AG10803 (cell line): Measurements from ENCODE around the gene EIF5.

Experiments used
- DNase-seq: peaks from one replicate; pipeline ENCODE4 v3.0.0; 2010; ENCODE audit warnings: low read depth
- H3K4me3 ChIP-seq: 2 replicates; pipeline ENCODE4 v1.5.1; 2011; ENCODE audit warnings: mild to moderate bottlenecking, low read length, control low read depth
- TF ChIP-seq, protein P1 (sequence below): conservative IDR thresholded peaks from 2 replicates; pipeline ENCODE4 v1.5.1; 2011; ENCODE audit warnings: mild to moderate bottlenecking, low read length, control low read depth, inconsistent platforms

Gene EIF5

DNA sequence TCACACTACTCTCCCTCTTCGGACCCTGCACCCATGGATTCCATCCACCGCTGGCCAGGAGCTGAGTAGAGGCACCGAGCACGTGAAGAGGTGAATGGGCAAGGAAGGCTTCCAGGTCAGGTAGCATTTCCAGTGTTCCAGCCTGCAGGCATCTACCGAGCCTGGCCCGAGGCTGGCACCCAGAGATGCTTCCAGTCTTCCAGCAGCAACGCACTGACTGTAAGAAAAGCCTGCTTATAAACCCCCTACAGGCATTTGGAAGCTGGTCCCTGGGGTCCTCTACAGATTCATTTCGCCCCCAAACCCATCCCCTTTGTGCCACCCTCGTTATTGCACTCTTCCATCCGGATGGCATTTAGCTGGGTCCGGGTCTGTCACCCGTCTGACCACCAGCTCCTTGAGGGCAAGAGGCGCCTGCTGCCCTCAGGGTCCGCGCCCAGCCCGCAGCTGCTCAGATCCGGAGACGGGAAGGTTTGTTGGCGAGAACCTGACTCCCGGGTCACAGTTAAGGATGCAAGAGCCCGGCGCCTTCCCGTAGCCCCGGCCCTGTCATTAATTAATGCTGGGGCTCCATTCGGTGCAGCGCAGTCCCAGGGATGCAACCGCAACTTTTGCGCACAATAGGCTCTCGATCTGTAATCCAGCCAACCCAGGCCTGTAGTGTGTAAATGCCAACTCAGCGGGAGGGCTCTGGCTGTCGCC is 50.6 kb downstream of the EIF5 start:
- peak overlapping the region; percentile 98 for H3K4me3 ChIP-seq
- TF ChIP-seq, protein P1, sequence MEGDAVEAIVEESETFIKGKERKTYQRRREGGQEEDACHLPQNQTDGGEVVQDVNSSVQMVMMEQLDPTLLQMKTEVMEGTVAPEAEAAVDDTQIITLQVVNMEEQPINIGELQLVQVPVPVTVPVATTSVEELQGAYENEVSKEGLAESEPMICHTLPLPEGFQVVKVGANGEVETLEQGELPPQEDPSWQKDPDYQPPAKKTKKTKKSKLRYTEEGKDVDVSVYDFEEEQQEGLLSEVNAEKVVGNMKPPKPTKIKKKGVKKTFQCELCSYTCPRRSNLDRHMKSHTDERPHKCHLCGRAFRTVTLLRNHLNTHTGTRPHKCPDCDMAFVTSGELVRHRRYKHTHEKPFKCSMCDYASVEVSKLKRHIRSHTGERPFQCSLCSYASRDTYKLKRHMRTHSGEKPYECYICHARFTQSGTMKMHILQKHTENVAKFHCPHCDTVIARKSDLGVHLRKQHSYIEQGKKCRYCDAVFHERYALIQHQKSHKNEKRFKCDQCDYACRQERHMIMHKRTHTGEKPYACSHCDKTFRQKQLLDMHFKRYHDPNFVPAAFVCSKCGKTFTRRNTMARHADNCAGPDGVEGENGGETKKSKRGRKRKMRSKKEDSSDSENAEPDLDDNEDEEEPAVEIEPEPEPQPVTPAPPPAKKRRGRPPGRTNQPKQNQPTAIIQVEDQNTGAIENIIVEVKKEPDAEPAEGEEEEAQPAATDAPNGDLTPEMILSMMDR = no peak
- DNase-seq = no peak

DNA sequence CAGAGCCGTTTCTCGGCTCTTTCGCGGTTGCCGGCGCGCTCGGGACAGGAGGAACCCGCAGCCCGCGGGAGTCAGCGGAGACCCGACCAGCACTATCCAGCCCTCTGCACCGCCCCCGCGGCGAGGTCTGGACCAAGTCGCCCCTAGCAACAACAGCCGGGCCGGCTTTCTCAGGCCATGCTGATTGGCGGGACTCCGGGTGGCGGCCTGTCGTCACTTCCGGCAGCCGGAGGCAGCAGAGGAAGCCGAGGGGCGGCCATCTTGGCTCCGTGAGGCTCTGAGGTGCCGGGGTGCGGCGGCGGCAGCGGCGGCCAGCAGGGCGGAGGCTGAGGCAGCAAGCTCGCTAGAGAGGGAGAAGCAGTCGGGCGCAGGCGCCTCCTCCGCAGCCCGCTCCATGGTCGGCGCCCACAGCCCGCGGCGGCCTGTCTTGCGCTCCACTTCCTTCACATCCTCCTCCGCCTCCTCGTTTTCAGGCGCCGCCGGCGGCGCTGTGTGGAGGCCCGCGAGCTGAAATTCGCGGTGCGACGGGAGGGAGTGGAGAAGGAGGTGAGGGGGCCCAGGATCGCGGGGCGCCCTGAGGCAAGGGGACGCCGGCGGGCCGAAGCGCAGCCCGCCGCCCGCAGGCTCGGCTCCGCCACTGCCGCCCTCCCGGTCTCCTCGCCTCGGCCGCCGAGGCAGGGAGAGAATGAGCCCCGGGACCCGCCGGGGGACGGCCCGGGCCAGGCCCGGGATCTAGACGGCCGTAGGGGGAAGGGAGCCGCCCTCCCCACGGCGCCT is 51.3 kb downstream of the EIF5 start, which contains the start of gene MARK3:
Gene MARK3, plus strand, starts transcription at position 264 of the 777 bp plus-strand sequence. CDS start 615 bp downstream, outside the sequence.
- TF ChIP-seq, protein P1 = no peak
- H3K4me3 ChIP-seq = peak within 1 kb of the TSS; percentile 98
- peak; percentile 95 for DNase-seq

DNA sequence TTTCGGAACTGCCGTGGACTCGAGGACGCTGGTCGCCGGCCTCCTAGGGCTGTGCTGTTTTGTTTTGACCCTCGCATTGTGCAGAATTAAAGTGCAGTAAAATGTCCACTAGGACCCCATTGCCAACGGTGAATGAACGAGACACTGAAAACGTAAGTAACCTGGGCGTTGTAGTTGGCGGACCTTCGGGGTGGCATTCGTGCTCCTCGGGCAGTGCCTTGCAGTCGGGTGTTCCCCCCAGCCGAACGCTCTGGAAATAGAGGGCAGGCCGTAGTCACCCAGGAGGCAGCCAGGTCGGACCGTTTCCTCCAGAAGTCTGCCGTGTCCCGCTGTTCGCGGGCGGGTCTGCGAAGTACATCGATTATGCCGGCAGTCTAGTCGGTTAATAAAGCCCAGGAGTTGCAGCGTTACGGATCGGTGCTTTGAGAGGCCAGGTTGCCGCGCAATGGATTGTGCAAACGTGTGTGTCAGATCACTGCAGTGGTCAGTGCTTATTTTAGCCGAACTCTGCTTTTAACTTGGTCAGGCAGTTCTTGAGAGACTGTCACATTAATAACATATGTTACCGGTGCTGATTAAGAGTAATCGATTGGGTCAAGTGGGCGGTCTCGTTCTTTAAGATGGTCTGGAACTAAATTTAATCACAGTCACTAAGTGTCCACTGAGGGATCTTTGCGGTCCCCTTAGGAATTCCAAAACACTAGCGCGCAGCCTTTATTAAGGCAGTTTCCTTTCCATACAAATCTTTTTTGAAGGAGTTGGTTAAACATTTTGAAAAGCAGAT is 52.1 kb downstream of the EIF5 start:
- H3K4me3 ChIP-seq = peak overlapping the region; percentile 98
- TF ChIP-seq, protein P1 = no peak
- peak; percentile 23 for DNase-seq

DNA sequence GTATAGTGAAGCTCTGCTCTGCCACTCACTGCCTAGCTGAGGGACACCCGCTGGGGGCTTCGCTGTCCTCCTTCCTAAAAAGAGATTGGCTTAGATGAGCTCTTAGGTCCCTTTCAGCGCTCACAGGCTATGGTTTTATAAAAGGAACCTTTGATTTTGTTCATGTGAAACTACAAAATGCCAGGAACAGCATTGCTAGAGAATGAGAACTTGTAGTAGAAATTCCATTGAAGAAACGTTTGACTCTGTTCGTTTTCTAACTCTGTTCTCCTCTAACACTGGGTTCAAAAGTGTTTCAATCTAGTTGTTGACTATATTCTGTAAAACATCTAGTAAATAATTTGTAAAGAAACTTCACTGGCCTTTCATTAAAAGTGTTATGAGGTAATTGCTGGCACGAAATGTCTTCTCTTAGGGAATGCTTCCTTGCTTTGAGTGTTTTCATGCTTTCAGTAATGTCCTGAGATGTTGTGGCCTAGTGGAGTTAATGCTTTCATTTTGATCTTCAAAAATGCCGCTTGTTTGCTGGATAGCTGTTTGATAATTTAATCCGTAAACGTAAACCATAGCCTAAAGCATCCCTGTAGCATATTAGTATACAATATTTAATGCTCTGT is 52.8 kb downstream of the EIF5 start:
- peak overlapping the region; percentile 98 for H3K4me3 ChIP-seq
- TF ChIP-seq, protein P1 = no peak
- DNase-seq = peak; percentile 33

DNA sequence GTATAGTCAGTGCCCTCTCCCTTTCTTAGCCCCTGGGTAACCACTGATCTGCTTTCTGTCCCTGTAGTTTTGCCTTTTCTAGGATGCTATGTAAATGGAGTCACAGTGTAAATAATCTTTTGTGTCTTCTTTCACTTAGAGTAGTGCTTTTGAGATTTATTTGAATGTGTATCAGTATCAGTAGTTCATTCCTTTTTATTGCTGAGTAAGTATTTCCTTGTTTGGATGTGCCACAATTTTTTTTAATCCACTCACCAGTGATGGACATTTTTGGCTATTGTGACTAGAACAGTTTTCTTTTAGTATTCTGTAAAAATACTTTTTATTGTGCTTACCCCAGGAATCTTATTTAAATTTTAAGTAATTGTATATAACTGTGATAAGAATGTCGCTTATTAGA is 54.6 kb downstream of the EIF5 start:
- H3K4me3 ChIP-seq = no peak overlapping the region
- TF ChIP-seq, protein P1 = no peak
- DNase-seq = no peak

DNA sequence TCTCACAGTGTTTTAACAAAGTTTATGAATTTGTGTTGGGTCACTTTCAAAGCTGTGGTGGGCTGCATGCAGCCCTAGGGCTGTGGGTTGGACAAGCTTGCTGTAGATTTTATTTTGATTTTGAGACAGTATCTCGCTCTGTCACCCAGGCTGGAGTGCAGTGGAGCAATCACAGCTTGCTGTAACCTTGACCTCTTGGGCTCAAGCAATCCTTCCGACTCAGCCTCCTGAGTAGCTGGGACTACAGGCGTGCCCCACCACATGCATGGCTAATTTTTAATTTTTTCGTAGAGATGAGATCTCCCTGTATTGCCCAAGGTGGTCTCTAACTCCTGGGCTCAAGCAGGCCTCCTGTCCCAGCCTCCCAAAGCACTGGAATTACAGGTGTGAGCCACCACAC is 56.6 kb downstream of the EIF5 start:
- no peak for DNase-seq
- TF ChIP-seq, protein P1 = no peak
- no peak overlapping the region for H3K4me3 ChIP-seq
